ENCODE measurements around the gene USP25.
A peak's percentile ranks its signal among the peaks of the same experiment; 100 is the strongest.

DNA sequence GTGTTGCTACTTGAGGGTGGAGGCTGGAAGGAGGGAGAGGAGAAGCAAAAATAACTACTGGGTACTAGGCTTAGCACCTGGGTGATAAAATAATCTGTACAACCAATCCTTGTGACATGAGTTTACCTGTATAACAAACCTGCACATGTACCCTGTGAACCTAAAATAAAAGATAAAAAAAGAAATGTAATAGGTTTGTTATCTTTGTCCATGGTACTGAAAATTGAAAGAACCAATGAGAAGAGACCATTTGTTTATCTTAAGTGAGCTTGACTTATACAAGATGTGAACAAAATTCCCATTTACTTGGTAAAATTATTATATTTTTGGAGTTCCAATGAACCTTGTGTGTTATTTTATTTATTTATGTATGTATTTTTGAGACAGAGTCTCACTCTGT is 11.1 kb upstream of the USP25 start:
- TF ChIP-seq RAD21 (IDR thresholded peaks at IDR 0.05; ENCODE audit: low read depth) (no peak), YY1 (IDR thresholded peaks at IDR 0.05; ENCODE audit: low read depth) (no peak), EGR1 (IDR thresholded peaks at IDR 0.05) (no peak), TEAD4 (IDR thresholded peaks at IDR 0.05) (no peak), EP300 (IDR thresholded peaks at IDR 0.05; ENCODE audit: borderline replicate concordance) (no peak), FOXM1 (IDR thresholded peaks at IDR 0.05; ENCODE audit: borderline replicate concordance, low read depth) (no peak), TAF1 (IDR thresholded peaks at IDR 0.05; ENCODE audit: low read depth) (no peak), NFIC (IDR thresholded peaks at IDR 0.05) (no peak)
- TF ChIP-seq, protein P1, sequence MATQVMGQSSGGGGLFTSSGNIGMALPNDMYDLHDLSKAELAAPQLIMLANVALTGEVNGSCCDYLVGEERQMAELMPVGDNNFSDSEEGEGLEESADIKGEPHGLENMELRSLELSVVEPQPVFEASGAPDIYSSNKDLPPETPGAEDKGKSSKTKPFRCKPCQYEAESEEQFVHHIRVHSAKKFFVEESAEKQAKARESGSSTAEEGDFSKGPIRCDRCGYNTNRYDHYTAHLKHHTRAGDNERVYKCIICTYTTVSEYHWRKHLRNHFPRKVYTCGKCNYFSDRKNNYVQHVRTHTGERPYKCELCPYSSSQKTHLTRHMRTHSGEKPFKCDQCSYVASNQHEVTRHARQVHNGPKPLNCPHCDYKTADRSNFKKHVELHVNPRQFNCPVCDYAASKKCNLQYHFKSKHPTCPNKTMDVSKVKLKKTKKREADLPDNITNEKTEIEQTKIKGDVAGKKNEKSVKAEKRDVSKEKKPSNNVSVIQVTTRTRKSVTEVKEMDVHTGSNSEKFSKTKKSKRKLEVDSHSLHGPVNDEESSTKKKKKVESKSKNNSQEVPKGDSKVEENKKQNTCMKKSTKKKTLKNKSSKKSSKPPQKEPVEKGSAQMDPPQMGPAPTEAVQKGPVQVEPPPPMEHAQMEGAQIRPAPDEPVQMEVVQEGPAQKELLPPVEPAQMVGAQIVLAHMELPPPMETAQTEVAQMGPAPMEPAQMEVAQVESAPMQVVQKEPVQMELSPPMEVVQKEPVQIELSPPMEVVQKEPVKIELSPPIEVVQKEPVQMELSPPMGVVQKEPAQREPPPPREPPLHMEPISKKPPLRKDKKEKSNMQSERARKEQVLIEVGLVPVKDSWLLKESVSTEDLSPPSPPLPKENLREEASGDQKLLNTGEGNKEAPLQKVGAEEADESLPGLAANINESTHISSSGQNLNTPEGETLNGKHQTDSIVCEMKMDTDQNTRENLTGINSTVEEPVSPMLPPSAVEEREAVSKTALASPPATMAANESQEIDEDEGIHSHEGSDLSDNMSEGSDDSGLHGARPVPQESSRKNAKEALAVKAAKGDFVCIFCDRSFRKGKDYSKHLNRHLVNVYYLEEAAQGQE (IDR thresholded peaks at IDR 0.05; ENCODE audit: low read depth): peak; percentile 75

Measured in Ishikawa (cell line).